Astrocyte of the hippocampus (primary cell): ENCODE measurements around the gene MICB.
"Not testable (repeated sequence)": the region's sequence is repeated elsewhere in the genome, so short reads cannot be mapped to it uniquely, and the experiment has no call there.

ENCODE experiments used
- DNase-seq: peaks from one replicate; pipeline ENCODE4 v3.0.0; 2011; ENCODE audit warnings: low read depth, low spot score

MICB gene

GRCh38 chr6:31497531-31498476 is at the start of gene MICB:
MICB (plus strand) TSS chr6:31498145; CDS start chr6:31498194, 49 bp downstream.
- DNase-seq = peak; percentile 80

GRCh38 chr6:31450751-31451150 is 47.2 kb upstream of the MICB start:
- DNase-seq = no peak

DNA sequence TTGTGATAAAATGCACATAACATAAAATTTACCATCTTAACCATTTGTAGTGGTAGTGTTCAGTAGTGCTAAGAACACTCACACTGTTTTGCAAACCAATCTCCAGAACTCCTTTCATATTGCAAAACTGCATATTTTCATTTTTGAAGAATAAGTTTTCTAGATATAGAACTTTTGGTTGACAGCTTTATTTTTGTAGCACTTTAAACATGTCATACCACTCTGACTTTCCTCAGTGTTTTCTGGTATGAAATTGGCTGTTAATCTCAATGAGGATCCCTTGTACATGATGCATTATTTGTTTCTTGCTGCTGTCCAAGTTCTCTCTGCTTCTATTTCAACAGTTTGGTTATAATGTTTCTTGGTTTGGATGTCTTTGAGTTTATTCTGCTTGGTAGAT is 45.1 kb upstream of the MICB start:
- no peak for DNase-seq

DNA sequence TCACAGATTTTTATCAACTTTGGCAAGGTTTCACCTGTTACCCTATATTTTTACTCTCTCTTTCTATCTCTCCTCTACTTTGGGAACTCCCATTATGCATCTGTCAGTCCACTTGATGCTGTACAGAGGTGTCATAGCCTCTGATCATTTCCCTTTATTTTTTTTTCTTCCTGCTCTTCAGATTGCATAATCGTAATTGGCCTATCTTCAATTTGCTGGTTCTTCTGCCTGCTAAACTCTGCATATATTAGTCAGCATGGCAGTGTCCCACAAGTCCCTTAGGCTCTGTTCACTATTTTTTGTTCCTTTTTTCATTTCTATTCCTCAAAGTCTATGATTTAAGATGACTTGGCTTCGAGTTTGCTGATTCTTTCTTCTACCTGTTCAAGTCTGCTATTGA is 44.7 kb upstream of the MICB start:
- DNase-seq = no peak

GRCh38 chr6:31459864-31460263 is 38.1 kb upstream of the MICB start:
- not testable (repeated sequence) for DNase-seq

- no peak for DNase-seq
Measured at GRCh38 chr6:31460361-31461025, 37.5 kb upstream of the MICB start.

- no peak for DNase-seq
Measured at GRCh38 chr6:31462026-31462963, 35.6 kb upstream of the MICB start.

DNA sequence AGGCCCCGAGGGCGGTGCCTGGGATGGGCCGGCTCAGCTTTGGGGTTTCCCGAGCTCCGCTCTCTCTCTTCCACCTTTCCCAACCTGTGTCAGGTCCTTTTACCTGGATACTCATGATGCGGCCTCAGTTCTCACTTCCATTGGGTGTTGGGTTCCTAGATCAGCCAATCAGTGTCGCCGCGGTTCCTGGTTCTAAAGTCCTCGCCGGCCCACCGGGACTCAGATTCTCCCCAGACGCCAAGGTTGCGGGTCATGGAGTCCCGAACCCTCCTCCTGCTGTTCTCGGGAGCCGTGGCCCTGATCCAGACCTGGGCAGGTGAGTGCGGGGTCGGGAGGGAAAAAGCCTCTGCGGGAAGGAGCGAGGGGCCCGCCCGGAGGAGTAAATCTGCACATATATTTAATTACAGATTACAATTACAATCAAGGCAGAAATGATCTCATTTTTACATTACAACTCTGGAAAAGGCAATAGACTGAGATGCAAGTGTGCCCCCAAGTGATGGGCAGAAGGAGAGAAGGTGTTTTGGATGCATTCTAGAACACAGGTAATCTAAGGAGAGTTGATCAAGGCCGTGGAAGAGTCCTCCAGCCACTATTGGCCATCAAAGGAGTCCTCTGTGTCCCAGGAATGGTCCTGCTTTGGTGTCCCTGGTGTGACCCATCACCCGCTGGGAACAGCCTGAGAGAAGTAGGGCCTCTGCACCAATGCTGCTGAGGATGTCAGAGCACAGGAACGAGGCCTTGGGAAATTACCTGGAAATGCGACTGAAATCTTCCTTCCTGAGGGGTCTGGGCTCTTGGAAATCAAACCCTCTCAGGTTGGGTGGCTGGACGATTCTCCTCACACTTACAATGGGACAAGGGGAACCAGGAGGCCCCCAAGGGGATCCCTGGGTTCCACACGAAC is 34.7 kb upstream of the MICB start:
- peak; percentile 92 for DNase-seq

DNA sequence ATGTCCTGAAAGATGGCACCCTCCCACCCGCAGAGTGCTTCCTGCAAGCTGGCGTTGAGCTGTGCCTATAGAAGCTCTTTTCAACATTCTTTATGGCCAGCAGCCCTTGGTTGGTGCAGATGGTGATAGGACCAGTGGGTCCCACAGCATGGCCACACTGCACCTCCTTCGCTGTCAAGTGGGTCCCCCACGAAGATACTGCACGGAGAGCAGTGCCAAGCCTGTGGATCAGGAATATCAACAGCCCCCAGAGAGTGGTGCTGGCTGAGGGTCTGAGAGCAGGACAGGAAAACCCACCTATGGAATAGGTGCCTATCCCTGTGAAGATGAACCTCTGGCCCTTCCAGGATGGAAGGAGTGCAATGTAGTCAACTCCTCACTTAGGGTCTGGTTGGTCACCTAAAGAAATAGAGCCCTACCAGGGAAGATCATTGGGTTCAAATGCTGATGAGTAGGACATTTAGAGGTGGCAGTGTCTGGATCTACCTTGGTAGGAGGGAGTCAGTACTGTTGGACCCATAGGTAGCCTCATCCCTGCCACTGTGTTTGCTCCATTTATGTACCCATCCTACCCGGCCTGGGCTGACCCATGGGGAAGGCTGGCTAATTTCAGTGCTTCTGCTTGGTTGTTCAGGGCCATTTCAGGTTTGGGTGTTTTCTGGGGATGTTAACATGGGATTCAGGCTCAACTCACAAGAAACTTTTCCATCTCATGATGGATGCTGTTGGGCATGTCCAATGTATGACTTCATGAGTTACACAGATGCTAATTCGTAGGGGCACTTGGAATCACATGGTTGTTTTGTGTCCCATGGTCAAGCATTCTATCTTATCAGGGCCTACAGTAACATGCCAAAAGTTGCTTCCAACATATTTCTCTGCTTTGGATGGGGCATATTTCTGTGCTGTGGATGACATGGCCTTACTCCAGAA is 33.4 kb upstream of the MICB start:
- no peak for DNase-seq

DNA sequence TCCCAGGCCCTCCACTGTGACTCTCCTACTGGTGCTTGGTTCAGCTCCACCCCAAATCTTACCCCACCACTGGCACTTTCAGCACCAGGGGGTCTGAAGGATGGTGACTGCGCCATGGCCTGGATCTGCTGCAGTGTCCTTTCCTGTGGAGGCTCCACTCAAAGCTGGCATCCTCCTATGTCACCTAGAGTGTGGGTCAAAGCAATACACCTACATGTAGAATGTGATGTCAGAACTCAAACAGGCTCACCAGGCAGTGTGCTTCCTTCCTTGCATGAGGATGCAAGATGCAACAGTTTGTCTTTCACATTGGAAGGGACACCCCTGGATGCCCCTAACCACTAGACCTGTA is 32.8 kb upstream of the MICB start:
- DNase-seq = no peak

DNA sequence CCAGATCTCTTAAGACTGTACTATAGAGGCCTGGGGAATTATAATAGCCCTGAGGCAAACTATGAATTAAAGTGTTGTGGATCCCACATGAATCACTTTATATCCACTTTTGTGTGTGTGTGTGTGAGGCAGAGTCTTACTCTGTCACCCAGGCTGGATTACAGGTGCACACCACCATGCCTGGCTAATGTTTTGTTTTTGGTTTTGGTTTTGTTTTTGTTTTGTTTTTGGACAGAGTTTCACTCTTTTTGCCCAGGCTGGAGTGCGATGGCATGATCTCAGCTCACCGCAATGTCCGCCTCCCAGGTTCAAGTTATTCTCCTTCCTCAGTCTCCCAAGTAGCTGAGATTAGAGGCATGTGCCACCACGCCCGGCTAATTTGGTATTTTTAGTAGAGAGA is 32.2 kb upstream of the MICB start:
- DNase-seq = no peak

DNA sequence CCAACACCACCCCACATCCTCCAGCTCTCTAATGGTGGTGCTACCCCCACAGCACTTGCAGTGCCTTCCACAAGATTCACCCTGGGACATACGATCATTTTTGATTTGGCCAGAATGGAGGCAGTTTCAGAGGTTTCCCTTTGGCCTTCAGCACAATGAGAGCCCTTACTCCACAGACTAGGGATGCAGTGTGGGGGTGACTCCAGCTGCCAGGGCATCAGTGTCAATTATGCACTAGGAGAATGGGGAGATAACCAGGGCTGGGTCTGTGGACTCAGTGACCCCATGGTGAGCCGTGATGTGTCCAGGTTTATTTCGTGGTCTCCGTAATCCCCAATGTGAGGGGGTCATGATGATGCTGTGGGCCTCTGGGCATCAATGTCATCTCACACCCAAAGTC is 31.5 kb upstream of the MICB start:
- DNase-seq = no peak

GRCh38 chr6:31467151-31467550 is 30.8 kb upstream of the MICB start:
- DNase-seq = no peak

DNA sequence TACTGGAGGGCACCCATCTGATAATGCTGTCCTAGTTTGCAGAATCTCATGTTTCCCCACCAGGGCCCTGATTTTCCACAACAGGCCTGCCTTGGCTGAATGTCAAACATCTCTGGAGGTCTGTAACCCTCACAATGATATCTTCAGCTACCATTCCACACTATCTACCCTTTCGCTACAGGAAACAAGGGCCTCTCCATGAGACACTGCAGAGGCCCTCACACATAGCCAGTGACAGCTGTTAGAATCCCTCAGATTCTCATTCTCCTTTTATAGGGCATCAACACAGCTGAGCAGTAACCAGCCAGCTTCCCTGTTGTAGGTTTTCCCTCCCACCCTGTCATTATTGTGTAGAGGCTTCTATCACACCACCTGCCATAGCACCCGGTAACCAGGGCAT is 29.6 kb upstream of the MICB start:
- DNase-seq = no peak

GRCh38 chr6:31470801-31471200 is 27.1 kb upstream of the MICB start:
- DNase-seq = no peak

GRCh38 chr6:31471711-31472110 is 26.2 kb upstream of the MICB start:
- no peak for DNase-seq

DNA sequence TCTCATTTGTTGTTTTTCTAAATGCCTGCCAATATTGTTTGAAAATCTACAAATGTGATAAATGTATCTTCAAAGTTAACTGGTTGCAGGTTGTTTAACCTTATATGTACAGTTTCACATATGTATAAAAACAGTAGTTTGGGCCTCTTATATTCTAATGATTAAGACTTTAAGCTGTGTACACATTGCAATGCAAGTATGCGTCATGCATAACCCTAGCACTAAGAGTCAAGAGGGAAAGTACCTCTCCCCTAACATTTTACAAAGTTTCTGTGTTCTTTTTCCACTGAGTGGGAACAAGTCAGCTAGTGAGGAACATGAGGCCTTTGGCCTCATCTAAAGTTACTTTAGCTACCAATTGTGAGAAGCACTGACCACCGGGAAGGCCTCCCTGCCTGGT is 25.7 kb upstream of the MICB start:
- DNase-seq = no peak

DNA sequence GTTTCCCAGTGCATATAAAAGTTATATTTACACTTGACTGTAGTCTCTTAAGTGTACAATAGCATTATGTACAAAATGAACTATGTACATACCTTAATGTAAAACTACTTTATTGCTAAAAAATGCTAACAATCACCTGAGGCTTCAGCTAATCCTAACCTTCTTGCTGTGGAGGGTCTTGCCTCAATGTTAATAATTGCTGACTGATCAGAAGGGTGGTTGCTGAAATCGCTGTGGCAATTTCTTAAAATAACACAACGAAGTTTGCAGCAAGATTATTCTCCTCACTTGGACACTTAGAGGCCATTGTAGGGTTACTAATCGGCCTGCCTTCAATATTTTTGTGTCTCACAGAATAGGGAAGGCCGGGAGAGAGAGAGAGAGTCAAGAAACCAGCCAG is 24.7 kb upstream of the MICB start:
- no peak for DNase-seq

- peak; percentile 16 for DNase-seq
Measured at GRCh38 chr6:31473780-31474761, 23.9 kb upstream of the MICB start.
